Left renal cortex interstitium (tissue), 4 donors: Measurements from ENCODE around the gene FSIP1. TPM values are rescaled to one million over a fixed set of nuclear protein-coding genes. Genes with fewer than 3 reads are reported as not detected.

ENCODE experiments used
- DNase-seq, 4 donors: peaks; one replicate each; pipeline ENCODE4 v3.0.0-alpha.2; 2013; ENCODE audit warnings: low read depth in 4 of 4, low spot score in 2 of 4, missing footprints in 1 of 4
- polyA plus RNA-seq, 4 donors: library from polyadenylated mRNA; unstranded; fragments of 120-200 nt; gene quantifications; one replicate each; pipeline ENCODE4 v1.2.1, GENCODE V29; 2013; ENCODE audit not compliant: insufficient read length in 4 of 4

FSIP1 gene
- polyA plus RNA-seq, 4 donors, result 1.6 to 2.1 (median 1.9) TPM

DNA sequence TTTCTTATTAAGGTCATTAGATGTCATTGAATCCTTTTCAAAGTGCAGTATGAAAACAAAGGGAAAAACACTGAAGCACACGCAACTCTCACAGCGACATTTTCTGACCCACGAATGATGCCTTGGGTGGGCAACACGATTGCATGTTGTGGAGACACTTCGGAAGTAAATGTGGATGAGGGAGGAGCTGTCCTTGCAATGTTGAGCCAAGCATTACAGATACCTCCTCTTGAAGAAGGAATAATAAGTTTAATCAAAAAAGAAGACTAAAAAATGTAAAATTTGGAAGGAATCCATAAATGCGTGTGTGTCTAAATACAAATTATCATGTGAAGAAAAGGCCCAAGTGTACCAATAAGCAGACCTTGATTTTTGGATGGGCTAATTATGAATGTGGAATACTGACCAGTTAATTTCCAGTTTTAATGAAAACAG lies 184.9 kb downstream of the FSIP1 start:
- DNase-seq, result no peak

DNA sequence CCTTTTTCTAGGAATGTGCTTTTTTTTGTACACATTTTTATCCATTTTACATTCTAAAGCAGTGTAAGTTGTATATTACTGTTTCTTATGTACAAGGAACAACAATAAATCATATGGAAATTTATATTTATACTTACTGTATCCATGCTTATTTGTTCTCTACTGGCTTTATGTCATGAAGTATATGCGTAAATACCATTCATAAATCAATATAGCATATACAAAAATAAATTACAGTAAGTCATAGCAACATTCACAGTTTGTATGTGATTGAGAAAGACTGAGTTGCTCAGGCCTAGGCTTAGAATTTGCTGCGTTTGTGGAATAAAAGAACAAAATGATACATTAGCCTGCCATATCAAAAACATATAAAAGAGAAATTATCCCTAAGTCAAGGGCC lies 185.3 kb downstream of the FSIP1 start:
- DNase-seq, result no peak

DNA sequence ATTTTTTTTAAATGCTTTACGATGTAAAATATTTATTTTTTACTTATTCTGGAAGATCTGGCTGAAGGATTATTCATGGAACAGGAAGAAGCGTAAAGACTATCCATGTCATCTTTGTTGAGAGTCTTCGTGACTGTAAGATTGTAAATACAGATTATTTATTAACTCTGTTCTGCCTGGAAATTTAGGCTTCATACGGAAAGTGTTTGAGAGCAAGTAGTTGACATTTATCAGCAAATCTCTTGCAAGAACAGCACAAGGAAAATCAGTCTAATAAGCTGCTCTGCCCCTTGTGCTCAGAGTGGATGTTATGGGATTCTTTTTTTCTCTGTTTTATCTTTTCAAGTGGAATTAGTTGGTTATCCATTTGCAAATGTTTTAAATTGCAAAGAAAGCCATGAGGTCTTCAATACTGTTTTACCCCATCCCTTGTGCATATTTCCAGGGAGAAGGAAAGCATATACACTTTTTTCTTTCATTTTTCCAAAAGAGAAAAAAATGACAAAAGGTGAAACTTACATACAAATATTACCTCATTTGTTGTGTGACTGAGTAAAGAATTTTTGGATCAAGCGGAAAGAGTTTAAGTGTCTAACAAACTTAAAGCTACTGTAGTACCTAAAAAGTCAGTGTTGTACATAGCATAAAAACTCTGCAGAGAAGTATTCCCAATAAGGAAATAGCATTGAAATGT lies 186.1 kb downstream of the FSIP1 start:
- DNase-seq, result no peak

DNA sequence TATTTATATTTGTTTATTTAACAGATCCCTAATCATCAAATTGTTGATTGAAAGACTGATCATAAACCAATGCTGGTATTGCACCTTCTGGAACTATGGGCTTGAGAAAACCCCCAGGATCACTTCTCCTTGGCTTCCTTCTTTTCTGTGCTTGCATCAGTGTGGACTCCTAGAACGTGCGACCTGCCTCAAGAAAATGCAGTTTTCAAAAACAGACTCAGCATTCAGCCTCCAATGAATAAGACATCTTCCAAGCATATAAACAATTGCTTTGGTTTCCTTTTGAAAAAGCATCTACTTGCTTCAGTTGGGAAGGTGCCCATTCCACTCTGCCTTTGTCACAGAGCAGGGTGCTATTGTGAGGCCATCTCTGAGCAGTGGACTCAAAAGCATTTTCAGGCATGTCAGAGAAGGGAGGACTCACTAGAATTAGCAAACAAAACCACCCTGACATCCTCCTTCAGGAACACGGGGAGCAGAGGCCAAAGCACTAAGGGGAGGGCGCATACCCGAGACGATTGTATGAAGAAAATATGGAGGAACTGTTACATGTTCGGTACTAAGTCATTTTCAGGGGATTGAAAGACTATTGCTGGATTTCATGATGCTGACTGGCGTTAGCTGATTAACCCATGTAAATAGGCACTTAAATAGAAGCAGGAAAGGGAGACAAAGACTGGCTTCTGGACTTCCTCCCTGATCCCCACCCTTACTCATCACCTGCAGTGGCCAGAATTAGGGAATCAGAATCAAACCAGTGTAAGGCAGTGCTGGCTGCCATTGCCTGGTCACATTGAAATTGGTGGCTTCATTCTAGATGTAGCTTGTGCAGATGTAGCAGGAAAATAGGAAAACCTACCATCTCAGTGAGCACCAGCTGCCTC lies 187.1 kb downstream of the FSIP1 start:
- no peak for DNase-seq

DNA sequence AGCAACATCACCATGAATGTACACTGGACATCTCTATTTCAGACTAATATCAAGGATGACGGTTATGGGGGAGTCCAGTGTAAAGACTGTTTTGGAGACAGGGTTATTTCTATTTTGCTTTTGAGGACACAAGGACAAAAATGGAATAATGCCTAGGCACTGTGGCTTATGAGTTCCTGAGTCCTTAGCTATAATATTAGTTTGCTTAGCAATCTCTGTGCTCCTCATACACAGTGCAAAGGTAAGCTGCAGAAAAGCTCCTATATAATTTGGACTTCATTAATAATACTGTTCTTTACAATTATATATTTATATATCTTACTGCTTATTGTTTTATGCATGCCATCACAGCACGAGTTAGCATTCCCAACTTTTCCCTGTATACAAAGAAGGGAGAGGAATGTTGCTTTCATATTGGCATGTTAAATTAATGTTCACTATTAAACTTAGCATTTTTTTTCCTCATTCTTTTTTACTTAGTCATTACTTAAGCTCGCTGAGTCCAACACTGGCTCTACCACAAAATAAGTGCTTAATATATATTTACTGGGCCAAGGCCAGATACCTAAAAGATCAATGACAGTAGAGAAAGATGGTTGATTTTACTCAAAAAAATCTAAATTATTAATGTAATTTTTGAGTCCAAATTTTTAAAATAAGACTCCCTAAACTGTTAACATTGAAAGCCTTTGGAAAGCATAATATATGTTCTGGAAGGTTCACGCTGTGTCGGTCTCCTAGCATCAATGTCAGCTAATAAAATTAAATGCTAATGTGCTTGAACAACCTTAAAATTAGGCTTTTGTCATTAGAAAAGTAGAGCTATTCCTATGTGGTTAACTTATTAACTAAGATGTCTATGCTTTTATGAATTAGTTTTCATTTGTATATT lies 187.9 kb downstream of the FSIP1 start:
- DNase-seq, result no peak

DNA sequence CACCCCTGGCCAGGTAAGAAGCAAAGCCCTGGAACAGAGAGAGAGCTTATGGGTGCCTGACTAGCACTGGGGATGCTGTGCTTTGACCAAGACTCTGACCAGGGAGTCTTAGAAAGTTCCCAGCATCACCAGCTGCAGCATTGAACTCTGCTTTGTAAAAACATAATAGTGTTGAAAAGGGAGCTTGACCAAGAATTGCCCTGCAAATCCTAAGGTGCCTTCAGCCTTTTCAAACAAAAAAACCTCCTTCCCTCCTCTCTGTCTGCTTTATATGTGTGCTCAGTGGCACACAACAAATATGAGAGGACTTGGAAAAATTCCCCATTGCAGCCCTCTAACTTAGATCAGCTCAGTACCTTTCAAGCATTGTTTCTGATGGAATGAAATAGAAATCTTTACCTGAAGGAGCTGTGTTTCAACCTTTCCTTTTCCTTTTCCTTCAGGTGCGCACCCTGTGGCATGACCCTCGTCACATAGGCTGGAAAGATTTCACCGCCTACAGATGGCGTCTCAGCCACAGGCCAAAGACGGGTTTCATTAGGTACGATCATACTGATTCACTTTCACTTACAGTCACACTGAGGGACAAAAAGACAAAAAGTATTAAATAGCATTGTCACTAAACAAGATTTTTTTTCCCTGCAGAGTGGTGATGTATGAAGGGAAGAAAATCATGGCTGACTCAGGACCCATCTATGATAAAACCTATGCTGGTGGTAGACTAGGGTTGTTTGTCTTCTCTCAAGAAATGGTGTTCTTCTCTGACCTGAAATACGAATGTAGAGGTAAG lies 188.8 kb downstream of the FSIP1 start:
- no peak for DNase-seq

DNA sequence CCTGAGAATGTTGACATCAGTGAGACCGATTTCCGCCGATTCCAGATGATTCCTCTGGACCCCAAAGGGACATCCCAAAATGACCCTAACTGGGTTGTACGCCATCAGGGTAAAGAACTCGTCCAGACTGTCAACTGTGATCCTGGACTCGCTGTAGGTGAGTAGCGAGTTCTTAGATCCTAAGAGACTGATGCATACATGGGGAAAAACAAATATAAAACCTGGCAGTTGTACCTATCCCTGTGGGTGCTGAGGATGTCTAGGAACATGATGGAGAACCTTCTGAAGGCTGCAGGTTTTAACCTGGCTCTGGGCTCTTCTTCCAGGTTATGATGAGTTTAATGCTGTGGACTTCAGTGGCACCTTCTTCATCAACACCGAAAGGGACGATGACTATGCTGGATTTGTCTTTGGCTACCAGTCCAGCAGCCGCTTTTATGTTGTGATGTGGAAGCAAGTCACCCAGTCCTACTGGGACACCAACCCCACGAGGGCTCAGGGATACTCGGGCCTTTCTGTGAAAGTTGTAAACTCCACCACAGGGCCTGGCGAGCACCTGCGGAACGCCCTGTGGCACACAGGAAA lies 189.5 kb downstream of the FSIP1 start:
- DNase-seq, result no peak

DNA sequence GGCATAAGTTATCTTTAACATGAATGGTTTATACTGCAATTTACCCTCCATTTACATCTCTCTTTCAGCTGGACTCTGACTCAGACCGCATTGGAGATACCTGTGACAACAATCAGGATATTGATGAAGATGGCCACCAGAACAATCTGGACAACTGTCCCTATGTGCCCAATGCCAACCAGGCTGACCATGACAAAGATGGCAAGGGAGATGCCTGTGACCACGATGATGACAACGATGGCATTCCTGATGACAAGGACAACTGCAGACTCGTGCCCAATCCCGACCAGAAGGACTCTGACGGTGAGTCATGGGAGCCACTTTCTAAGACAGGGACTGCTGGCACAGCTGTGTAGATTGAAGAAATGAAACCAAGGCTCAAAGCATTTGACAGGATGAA lies 190.1 kb downstream of the FSIP1 start:
- no peak for DNase-seq

DNA sequence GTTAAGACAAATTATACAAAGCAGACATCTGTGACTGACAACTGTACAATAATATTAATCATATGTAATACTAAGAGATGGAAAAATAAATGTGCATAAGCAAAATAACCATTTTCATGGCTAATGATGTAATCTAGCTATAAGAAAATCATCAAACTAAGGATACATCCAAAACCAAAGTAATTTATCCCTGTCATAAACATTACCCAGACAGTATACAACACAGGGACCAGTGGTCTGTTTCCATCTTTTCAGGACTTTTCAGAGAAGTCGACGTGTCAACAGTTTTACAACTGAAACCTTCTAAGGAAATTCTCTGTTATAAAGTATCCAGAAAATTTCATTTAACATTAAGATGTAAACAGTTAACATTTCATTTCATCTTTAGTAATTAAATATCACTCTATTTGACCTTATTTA lies 190.7 kb downstream of the FSIP1 start:
- DNase-seq, result no peak

DNA sequence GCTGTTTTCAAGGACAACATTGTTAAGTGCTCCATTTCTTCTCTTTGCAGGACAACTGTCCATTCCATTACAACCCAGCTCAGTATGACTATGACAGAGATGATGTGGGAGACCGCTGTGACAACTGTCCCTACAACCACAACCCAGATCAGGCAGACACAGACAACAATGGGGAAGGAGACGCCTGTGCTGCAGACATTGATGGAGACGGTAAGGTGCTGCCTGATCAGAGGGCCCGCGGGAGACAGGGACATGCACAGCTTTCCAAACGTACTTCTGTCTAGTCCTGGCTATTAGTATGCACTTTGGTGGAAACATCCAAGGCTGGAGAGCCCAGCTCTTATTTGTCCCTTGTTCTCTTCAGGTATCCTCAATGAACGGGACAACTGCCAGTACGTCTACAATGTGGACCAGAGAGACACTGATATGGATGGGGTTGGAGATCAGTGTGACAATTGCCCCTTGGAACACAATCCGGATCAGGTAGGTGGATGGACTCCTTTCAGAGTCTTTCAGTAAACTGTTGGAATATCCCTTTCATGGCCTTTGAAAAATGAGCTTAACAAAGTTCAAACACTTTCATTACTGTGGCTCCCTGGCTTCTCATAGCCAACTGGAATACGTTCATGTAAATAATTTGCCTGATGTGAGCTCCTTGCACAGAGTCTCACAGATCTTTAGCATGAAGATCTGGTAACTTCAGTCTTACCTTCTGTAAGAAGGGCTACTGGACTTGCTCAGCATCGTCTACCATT lies 191.3 kb downstream of the FSIP1 start:
- no peak for DNase-seq

DNA sequence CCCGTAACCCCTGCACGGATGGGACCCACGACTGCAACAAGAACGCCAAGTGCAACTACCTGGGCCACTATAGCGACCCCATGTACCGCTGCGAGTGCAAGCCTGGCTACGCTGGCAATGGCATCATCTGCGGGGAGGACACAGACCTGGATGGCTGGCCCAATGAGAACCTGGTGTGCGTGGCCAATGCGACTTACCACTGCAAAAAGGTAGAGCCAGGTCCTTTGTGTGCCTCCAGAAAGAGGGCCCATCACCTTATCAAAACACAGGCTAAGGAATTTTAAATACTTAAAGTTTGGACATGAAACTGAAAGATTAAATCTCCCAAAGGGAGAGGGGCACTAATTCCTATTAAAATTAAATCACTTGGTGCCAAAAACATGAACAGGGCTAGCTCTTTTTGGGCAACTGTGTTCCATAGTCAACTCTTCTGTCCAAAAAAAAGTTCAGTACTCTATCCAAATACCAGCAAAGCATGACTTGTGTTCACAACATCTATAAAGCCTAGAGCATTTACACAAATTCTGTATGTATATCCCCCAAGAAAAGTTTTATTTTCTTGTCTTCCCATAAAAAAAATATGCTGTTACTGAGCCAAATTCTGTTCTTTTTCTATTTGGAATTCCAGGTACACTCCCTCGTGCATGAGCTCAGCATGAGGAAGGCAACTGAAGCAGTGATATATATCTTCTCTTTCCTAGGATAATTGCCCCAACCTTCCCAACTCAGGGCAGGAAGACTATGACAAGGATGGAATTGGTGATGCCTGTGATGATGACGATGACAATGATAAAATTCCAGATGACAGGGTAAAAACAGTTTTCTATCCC lies 192.6 kb downstream of the FSIP1 start:
- no peak for DNase-seq

DNA sequence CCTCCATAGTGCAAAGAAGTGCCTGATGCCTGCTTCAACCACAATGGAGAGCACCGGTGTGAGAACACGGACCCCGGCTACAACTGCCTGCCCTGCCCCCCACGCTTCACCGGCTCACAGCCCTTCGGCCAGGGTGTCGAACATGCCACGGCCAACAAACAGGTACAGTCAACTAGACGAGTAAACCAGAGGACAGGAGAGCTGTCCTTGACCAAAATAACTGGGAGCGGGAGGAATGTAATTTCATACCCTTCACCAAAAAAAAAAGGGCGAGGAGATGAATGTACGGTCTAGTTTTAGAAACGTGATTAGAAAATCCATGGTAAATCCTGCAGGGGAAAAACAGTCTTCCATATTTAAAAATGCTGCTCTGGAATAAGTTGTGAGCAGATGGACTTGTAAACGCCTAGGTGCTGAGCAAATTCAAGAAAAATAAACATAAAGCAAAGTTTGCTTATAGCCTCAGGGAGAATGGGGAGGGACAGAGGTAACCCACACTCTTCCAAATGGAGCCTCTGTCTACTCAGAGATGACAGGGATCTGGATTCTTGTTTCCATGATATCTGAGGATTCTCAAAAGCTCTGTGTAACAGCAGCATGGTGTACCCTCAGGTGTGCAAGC lies 193.3 kb downstream of the FSIP1 start:
- no peak for DNase-seq

DNA sequence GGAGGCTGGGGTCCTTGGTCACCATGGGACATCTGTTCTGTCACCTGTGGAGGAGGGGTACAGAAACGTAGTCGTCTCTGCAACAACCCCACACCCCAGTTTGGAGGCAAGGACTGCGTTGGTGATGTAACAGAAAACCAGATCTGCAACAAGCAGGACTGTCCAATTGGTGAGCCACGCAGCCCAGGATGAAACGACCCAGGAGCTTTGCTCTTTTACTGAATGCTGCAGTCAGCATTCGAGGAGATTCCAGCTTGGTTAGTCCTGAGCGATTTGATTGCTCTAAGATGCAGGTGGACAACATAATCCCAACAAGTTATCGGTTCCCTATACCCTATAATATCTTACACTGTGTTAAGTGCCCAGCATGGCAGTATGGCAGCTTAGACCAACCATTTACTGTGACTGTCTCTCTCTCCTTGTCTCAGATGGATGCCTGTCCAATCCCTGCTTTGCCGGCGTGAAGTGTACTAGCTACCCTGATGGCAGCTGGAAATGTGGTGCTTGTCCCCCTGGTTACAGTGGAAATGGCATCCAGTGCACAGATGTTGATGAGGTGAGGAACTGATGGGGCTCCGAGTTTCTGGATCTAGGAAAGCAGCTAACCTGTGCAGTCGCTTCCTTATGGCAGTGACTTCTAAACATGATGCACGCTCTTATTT lies 194.0 kb downstream of the FSIP1 start:
- DNase-seq, result no peak

DNA sequence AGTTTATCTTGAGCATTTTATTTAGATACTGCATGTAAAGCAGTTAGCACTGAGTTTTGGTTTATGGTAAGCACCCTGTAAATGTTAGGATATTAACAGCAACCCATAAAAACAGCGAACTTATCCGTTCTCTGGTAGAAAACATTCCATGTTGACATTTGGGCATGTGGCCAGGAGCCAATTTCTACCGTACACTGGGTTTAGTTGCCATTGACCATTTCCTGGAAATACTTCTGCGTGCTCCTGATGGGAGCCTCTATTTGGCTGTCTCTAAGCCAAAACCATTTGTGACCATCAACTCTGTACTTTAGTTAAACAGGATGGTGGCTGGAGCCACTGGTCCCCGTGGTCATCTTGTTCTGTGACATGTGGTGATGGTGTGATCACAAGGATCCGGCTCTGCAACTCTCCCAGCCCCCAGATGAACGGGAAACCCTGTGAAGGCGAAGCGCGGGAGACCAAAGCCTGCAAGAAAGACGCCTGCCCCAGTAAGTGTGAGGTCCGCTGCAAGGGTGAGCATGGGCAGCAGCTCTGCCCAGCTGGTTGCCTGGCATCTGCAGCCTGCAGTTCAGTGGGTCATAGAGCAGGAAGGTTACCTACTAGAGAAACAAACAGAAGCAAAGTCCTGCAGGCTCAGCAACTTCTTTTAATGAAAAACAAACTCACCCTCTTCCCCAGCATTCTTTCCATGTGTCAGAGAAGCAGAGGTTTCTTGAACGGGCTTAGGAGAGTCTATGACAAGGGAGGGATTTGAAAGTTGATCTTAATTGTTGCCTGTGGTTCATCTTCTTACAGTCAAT lies 194.7 kb downstream of the FSIP1 start:
- no peak for DNase-seq

DNA sequence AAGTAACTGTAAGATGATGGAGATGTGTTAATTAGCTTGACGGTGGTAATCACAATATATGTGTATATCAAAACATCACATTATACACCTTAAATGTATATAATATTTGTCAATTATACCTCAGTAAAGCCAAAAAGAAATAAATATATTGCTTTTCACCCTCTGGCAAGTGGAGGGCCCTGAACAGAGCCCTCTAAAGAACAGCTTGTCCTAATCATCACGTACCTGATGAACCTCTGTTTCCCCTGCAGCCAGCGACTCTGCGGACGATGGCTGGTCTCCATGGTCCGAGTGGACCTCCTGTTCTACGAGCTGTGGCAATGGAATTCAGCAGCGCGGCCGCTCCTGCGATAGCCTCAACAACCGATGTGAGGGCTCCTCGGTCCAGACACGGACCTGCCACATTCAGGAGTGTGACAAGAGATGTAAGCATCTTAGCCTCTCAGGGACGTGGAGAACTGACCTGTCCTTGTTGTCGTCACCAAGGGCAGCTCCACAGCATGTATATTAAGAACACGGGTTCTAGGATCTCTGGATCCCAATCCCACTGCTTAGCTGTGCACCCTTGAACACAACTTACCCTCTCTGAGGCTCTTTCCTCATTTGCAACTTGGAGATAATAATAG lies 195.4 kb downstream of the FSIP1 start:
- no peak for DNase-seq
